A673 (cell line): Measurements from ENCODE around the gene CLN6. TPM values are rescaled to one million over a fixed set of nuclear protein-coding genes. Genes with fewer than 3 reads are reported as not detected.

Experiments
- BruUV-seq: library from RNA; stranded (reverse); fragments of 400-500 nt; replicated peaks from 2 replicates; lab custom pipeline; 2021; lab: Mats Ljungman, UMichigan
- CTCF ChIA-PET: fragments of 300-600 bp; sonication (Branson Sonifier 250); formaldehyde crosslinking; loops from one replicate; lab custom pipeline; 2022; ENCODE audit warnings: antibody characterized with exemption; lab: Charles Lee
- POLR2A ChIA-PET: fragments of 300-600 bp; sonication (Branson Sonifier 250); formaldehyde crosslinking; loops from one replicate; lab custom pipeline; 2022; ENCODE audit warnings: antibody characterized with exemption; ENCODE audit not compliant: low non-redundant PET; lab: Charles Lee
- DNase-seq: peaks from one replicate; pipeline ENCODE4 v3.0.0-alpha.2; 2015; ENCODE audit warnings: low spot score
- H3K27ac ChIP-seq: fragments of 200-600 bp; sonication (generic); 2 replicates; pipeline ENCODE4 v1.5.1; 2016; ENCODE audit warnings: mixed run types, low read depth, mild to moderate bottlenecking, mixed read lengths, antibody characterized with exemption, low read length; ENCODE audit not compliant: poor library complexity, severe bottlenecking
- H3K27me3 ChIP-seq: fragments of 200-600 bp; sonication (generic); replicated peaks from 2 replicates; pipeline ENCODE4 v1.6.1; 2017; ENCODE audit warnings: mixed run types, low read depth, mild to moderate bottlenecking, mixed read lengths, antibody characterized with exemption, low read length; ENCODE audit not compliant: insufficient read depth, poor library complexity
- H3K36me3 ChIP-seq: fragments of 200-600 bp; sonication (generic); 2 replicates; pipeline ENCODE4 v1.6.1; 2016; ENCODE audit warnings: mixed run types, mild to moderate bottlenecking, mixed read lengths, antibody characterized with exemption, low read length; ENCODE audit not compliant: insufficient read depth, poor library complexity, severe bottlenecking
- H3K4me1 ChIP-seq: fragments of 200-600 bp; sonication (generic); 2 replicates; pipeline ENCODE4 v1.6.1; 2017; ENCODE audit warnings: mixed run types, mild to moderate bottlenecking, mixed read lengths, antibody characterized with exemption, low read length; ENCODE audit not compliant: insufficient read depth, poor library complexity, severe bottlenecking
- H3K4me3 ChIP-seq: fragments of 200-600 bp; sonication (generic); 2 replicates; pipeline ENCODE4 v1.5.1; 2016; ENCODE audit warnings: low read depth, mixed run types, mild to moderate bottlenecking, mixed read lengths, low read length; ENCODE audit not compliant: poor library complexity, severe bottlenecking
- H3K9me3 ChIP-seq: fragments of 200-600 bp; sonication (generic); 2 replicates; pipeline ENCODE4 v1.6.1; 2016; ENCODE audit warnings: mixed run types, low read depth, mild to moderate bottlenecking, mixed read lengths, antibody characterized with exemption, low read length; ENCODE audit not compliant: poor library complexity, severe bottlenecking
- EZH2 ChIP-seq: fragments of 200-600 bp; sonication (generic); IDR thresholded peaks from 2 replicates; pipeline ENCODE4 v1.6.1; 2017; ENCODE audit warnings: borderline replicate concordance, low read depth, mild to moderate bottlenecking, mixed read lengths, antibody characterized with exemption, low read length; ENCODE audit not compliant: poor library complexity, severe bottlenecking
- intact Hi-C: fragments of 100-400 bp; cut with micrococcal nuclease; formaldehyde crosslinking; loops from one replicate; pipeline ENCODE4 v1.10.0; 2022; ENCODE audit not compliant: unreplicated experiment
- total RNA-seq: library from RNA; stranded (reverse); gene quantifications from 2 replicates; pipeline ENCODE4 v1.2.3, GENCODE V29; 2021
- TF ChIP-seq, protein P1 (sequence below): fragments of 300-800, 200-600 bp; sonication (generic); conservative IDR thresholded peaks from 2 replicates; pipeline ENCODE4 v1.5.1; 2017; ENCODE audit warnings: low read depth, mild to moderate bottlenecking, antibody characterized with exemption, low read length, moderate library complexity, mixed read lengths

CLN6 gene
- total RNA-seq, 1 experiment from 2014 or later, result 84.7 TPM

DNA sequence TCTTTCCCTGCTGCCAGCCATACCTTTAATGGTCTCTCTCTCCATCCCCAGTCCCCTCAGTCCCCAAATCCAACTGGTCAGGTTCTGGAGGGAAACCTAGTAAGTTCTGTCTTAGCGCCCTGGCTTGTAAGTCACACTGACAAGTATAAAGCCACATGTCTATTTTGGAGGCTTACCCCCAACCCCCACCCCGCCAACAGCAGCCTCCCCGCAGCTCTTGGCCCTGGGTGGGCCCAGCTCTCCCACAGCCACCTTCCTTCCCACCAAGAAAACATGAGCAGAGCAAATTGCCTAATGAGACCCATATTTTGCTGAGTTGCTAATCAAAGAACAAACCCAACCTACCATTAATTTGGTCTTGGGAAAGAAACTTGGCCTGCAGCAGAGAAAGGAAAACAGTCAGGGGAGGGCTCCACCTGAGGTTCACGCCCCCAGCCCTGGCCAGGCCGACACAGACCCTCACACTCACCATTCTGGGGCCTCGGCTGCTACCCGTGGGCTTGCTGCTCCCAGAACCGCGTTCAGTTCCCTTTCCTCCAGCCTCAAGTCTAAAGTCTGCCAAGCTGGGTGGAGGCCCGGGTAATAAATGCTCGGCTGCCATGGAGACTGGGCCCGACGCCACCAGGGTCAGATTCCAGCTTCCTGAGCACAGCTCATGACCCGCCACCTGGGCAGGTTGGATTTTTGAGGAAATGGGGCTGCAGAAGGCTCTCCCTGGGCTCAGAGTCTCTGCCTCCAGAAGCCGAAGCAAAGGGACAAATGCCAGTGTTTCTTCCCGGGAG lies 24.6 kb downstream of the CLN6 start, which contains the start of gene CALML4:
Gene CALML4, minus strand, starts transcription at position 557 of the 782 bp plus-strand sequence. Its CDS starts 85 bp downstream, at position 472.
- DNase-seq, result no peak
- ChIA-PET POLR2A (no interaction called here), CTCF (no interaction called here)
- Histone ChIP-seq H3K4me3 (no peak within 1 kb of the TSS), H3K36me3 (no peaks in the 10 kb centered on the region), H3K27ac (peak within 1 kb of the TSS; percentile 30), H3K4me1 (peaks cover 22% of the 10 kb centered on the region), H3K9me3 (no peaks in the 10 kb centered on the region), H3K27me3 (no peaks in the 10 kb centered on the region)
- no TSS peak for BruUV-seq
- intact Hi-C loops, result no loop called here
- TF ChIP-seq, protein P1, sequence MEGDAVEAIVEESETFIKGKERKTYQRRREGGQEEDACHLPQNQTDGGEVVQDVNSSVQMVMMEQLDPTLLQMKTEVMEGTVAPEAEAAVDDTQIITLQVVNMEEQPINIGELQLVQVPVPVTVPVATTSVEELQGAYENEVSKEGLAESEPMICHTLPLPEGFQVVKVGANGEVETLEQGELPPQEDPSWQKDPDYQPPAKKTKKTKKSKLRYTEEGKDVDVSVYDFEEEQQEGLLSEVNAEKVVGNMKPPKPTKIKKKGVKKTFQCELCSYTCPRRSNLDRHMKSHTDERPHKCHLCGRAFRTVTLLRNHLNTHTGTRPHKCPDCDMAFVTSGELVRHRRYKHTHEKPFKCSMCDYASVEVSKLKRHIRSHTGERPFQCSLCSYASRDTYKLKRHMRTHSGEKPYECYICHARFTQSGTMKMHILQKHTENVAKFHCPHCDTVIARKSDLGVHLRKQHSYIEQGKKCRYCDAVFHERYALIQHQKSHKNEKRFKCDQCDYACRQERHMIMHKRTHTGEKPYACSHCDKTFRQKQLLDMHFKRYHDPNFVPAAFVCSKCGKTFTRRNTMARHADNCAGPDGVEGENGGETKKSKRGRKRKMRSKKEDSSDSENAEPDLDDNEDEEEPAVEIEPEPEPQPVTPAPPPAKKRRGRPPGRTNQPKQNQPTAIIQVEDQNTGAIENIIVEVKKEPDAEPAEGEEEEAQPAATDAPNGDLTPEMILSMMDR, result no peak
- no peak for TF ChIP-seq EZH2

DNA sequence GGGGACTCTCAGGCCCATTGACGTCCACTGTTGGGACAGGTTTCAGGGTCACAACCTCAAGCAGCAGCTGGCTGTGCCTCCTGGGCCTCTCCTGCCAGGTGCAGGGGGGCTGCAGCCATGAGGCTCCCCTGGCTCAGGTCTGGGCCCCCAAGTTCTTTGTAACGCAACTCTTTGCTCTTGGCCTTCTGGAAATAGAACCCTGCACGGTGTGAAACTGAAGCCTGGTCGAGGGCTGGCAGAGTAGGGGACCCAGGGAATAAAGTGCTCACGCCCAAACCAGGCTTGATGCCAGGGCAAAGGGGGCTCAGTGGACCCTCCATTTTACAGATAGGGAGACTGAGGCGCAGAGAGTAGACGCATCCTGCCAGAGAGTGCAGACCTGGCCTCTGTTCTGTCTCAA lies 25.2 kb downstream of the CLN6 start:
- intact Hi-C loops, result no loop called here
- ChIA-PET CTCF (no interaction called here), POLR2A (no interaction called here)
- no TSS peak for BruUV-seq
- Histone ChIP-seq H3K27ac (no peak overlapping the region), H3K4me1 (peaks cover 22% of the 10 kb centered on the region), H3K9me3 (no peaks in the 10 kb centered on the region), H3K4me3 (no peak overlapping the region), H3K27me3 (no peaks in the 10 kb centered on the region), H3K36me3 (no peaks in the 10 kb centered on the region)
- no peak for DNase-seq
- TF ChIP-seq EZH2, result no peak
- TF ChIP-seq, protein P1, result no peak

DNA sequence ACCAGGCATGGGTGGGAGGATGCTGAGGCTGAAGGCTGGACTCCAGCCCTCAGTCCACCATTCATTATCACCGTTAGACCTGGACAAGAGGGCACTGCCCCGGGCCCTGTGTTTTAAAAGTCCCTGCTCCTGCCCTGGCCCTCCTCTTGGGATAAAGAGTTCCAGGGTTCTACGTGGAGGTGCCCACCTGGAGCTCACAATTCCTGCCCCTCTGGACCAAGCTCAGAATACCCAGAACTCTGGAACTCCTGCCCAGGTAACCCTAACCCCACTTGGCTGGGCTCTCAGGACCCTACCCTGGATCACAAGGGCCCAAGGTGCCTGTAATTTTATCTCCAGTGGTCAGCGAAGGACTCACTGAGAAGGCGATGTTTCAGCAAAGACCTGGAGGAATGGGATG lies 25.6 kb downstream of the CLN6 start:
- Histone ChIP-seq H3K27me3 (no peaks in the 10 kb centered on the region), H3K4me1 (peaks cover 22% of the 10 kb centered on the region), H3K36me3 (no peaks in the 10 kb centered on the region), H3K9me3 (no peaks in the 10 kb centered on the region), H3K27ac (no peak overlapping the region), H3K4me3 (no peak overlapping the region)
- ChIA-PET CTCF (no interaction called here), POLR2A (no interaction called here)
- TF ChIP-seq, protein P1, result no peak
- no peak for TF ChIP-seq EZH2
- intact Hi-C loops, result no loop called here
- no TSS peak for BruUV-seq
- DNase-seq, result no peak
